ENCODE results near the gene FBXO2.

DNA sequence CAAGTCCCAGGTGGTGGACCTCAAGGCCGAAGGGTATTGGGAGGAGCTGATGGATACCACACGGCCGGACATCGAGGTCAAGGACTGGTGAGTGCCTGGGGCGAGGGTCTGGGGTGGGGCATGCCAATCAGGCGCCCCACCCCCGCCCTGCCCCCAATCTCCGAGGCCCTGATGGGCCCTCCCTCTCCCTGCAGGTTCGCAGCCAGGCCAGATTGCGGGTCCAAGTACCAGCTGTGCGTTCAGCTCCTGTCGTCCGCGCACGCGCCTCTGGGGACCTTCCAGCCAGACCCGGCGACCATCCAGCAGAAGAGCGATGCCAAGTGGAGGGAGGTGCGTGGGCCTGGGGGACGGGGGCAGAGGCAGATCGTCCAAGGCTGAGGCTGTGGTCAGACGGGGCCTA is 4.3 kb upstream of the FBXO2 start:
- TF ChIP-seq POLR2A (IDR thresholded peaks at IDR 0.05), result no peak
- TF ChIP-seq, protein P1, sequence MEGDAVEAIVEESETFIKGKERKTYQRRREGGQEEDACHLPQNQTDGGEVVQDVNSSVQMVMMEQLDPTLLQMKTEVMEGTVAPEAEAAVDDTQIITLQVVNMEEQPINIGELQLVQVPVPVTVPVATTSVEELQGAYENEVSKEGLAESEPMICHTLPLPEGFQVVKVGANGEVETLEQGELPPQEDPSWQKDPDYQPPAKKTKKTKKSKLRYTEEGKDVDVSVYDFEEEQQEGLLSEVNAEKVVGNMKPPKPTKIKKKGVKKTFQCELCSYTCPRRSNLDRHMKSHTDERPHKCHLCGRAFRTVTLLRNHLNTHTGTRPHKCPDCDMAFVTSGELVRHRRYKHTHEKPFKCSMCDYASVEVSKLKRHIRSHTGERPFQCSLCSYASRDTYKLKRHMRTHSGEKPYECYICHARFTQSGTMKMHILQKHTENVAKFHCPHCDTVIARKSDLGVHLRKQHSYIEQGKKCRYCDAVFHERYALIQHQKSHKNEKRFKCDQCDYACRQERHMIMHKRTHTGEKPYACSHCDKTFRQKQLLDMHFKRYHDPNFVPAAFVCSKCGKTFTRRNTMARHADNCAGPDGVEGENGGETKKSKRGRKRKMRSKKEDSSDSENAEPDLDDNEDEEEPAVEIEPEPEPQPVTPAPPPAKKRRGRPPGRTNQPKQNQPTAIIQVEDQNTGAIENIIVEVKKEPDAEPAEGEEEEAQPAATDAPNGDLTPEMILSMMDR (IDR thresholded peaks at IDR 0.05), result no peak

All from Peyer's patch (tissue), 4 donors.